GM20000 (cell line): Measurements from ENCODE around the gene TSHZ2.

Experiments
- DNase-seq: peaks from one replicate; pipeline ENCODE4 v3.0.0; 2012; ENCODE audit warnings: low spot score
- CTCF ChIP-seq: IDR thresholded peaks from 2 replicates; pipeline ENCODE4 v1.5.1; 2012; ENCODE audit warnings: mild to moderate bottlenecking, control low read depth; ENCODE audit errors: extremely low read depth, missing control alignments

The TSHZ2 gene

DNA sequence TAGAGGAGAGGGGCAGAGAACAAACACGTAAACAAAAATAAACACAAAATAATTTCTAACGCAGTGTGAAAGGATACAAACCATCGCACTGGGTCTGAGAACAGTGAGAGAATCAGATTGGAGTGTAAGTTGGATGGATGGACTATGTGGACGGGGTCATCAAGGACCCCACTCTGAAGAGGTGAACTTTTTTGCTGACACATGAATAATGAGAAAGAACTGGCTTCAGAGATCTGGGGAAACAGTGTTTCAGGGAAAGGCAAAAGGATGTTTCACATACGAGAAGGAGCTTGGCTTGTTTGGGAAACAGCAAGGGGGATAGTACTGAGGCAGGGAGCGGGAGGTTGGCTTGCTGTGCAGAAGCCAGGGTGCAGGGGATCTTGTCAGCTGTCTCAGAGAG, 326.1 kb downstream of the TSHZ2 start:
- DNase-seq: no peak
- no peak for TF ChIP-seq CTCF

- no peak for TF ChIP-seq CTCF
- no peak for DNase-seq
Measured at GRCh38 chr20:53298911-53299310, 326.8 kb downstream of the TSHZ2 start.

GRCh38 chr20:53299831-53300230, 327.7 kb downstream of the TSHZ2 start:
- TF ChIP-seq CTCF: no peak
- DNase-seq: no peak

DNA sequence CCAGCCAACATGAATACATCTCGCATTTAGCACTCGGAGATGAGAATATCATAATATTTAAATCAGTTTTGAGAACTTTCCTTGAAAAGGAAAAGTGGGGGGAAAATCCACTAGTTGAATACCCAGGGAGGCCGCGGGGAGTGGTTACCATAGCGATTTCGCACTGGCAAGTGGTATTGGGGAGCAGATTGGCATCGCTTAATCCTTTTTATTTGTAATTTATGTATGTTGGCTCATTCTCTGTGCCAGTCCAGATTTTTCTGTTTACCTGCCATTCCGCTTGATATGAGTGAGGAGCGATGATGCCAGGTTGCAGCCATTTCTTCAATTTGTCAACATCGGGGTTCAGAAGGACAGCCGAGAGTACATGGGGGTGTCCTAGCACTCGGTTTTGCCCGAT, 329.7 kb downstream of the TSHZ2 start:
- DNase-seq: no peak
- no peak for TF ChIP-seq CTCF

DNA sequence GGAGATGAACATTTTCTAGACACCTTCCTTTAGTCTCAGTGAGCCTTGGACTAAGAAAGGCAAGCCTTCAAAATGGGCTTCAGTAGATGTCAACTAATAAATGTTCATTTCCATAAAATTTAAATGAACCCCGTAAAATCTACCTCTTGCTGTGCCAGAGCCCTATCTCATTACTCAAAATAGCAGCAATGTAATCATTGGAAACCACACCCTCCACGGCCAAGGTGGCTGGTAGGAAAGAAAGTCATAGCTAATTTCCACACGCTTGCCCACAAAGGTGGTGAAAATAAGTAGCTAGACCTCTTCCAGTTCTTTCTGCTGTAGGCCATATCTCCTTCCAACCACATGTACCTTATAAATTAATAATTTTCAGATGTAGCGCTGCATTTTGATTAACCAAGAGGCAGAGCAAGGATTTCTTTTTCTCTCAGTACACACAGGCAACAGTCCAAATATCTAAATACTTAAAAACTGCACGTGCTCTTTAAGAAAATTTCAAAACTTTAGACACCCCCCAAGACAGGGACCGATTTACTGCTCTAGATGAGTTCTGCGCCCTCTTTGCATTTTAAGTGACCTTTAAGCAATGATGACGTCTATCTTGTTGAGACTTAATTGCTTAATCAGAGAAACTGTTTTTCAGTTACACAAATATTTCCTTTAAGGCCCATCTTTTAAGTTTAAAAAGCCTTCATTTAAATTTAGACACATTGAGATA, 330.7 kb downstream of the TSHZ2 start:
- no peak for DNase-seq
- no peak for TF ChIP-seq CTCF

DNA sequence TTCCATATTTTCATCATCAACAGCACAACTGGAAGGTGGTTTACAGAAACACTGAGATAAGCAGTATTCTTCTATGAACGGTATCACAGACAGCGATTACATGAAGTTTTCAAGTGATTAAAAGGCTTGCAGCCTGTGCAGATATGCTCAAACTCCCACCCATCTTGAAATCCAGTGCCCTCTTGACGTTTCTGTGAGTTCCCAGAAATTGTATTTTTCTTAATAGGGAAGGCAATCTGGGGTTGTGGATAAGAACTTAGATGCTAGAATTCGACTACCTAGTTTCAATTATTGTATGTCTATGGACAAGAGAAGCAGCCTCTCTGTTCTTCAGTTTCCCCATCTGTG, 331.2 kb downstream of the TSHZ2 start:
- no peak for DNase-seq
- TF ChIP-seq CTCF: no peak

DNA sequence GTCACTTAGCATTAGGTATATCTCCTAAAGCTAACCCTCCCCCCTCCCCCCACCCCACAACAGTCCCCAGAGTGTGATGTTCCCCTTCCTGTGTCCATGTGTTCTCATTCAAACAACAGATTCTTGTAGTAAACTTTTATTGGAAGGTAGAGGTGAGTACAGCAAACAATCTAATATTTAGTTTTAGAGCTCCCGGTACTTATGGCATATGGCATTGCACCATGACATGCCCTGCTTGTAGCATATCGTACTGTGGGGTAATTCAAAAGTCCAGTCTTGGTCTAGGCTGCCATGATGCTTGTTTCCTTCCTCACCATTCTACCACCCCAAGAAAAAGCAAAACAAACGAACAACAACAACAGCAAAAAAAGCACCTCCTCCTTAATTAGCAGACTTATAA, 332.0 kb downstream of the TSHZ2 start:
- no peak for DNase-seq
- TF ChIP-seq CTCF: no peak
